Body of pancreas (tissue), 4 donors: ENCODE results near the gene DDX6.

Experiments used
- CTCF ChIP-seq, 7 experiments: fragments of 450-650 bp in 4 of 7; fragments of 200-600 bp in 3 of 7; sonication (generic) in 3 of 7; IDR thresholded peaks; one replicate each; pipeline ENCODE4 v1.5.1; 2016 to 2019; ENCODE audit warnings: antibody characterized with exemption in 7 of 7
- POLR2A ChIP-seq, 3 donors: fragments of 450-650 bp; IDR thresholded peaks; one replicate each; pipeline ENCODE4 v1.6.1; 2016; ENCODE audit warnings: antibody characterized with exemption in 3 of 3, mild to moderate bottlenecking in 2 of 3

DNA sequence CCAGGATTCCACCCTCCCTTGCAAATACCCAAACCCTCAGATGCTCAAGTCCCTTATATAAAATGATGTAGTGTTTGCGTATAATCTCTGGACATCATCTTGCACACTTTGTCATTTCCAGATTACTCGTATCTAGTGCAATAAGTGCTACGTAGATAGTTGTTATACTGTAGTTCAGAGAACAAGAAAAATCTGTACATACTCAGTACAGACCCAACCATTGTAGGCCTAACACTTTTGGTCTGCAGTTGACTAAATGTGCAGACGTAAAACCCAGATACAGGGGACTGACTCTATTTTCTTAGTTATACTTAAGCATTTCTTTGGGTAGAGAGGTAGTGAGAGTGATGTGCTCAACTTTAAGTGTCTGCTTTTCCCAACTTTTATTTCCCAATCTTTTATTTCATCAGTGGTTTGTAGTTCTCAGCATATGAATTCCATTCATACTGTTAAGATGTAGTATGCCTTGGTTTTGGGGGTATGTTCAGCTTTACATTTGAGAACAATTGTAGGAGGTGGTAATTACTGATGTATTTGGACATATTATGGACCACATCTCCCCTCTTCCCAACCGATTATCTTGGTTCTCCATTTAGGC, 43.9 kb downstream of the DDX6 start:
- no peak for TF ChIP-seq CTCF (IDR thresholded peaks at IDR 0.05)
- TF ChIP-seq POLR2A (IDR thresholded peaks at IDR 0.05) = no peak
